ENCODE results near the gene TEX38. TPM values are rescaled to one million over a fixed set of nuclear protein-coding genes. Genes with fewer than 3 reads are reported as not detected.

Gene TEX38
- total RNA-seq, 1 experiment from 2014 or later = 0.17 TPM

DNA sequence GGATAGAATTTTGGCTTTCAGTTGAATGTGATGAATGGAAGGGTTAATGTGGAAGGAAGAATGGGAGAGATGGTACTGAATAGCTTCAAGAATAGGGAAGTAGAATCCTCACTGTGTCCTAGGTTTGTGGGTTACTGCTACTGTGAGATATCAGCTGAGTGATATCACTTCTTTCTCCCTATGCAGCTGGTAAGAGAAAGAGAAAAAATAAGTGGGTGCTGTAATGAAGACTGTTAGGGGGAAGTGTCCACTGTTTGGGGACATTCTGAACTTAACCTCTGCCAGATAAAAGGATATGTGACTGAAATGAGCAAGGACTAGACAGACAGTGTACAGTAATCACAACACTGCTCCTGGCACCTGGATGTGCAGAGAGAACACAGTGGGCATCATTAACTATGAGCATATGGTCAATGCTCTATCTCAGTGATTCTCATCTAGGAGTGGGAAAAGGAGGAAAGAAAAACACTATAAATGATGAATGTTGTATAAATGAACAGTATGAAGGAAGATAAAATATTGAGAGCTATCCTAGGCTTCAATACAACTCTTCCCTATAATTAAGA is 29.5 kb upstream of the TEX38 start:
- ATAC-seq (no peak), DNase-seq (ENCODE audit: low spot score) (no peak)
- CTCF ChIA-PET = interaction anchor here (1.1 kb wide), 2 partner anchors 24 to 236 kb away, joined by 3 read pairs; no protein-coding TSS in a partner anchor
- Mint-ChIP-seq H3K36me3 (peaks cover 6% of the 10 kb centered on the region), H3K4me3 (no peak overlapping the region), H3K9me3 (peaks cover under 1% of the 10 kb centered on the region), H3K27me3 (ENCODE audit: low read depth) (no peaks in the 10 kb centered on the region), H3K27ac (no peak overlapping the region), H3K4me1 (no peaks in the 10 kb centered on the region)
- POLR2A ChIA-PET = no interaction called here
- TF ChIP-seq TEAD1 (CRISPR knock-in tag; IDR thresholded peaks at IDR 0.05) = no peak
- TF ChIP-seq EMX1 (CRISPR knock-in tag; IDR thresholded peaks at IDR 0.05) = no peak
- TF ChIP-seq, protein P1, sequence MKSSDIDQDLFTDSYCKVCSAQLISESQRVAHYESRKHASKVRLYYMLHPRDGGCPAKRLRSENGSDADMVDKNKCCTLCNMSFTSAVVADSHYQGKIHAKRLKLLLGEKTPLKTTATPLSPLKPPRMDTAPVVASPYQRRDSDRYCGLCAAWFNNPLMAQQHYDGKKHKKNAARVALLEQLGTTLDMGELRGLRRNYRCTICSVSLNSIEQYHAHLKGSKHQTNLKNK (CRISPR knock-in tag; IDR thresholded peaks at IDR 0.05) = no peak
- TF ChIP-seq ZNF138 (CRISPR knock-in tag; conservative IDR thresholded peaks at IDR 0.05) = no peak
- no peak for TF ChIP-seq JUN (CRISPR knock-in tag; IDR thresholded peaks at IDR 0.05)

DNA sequence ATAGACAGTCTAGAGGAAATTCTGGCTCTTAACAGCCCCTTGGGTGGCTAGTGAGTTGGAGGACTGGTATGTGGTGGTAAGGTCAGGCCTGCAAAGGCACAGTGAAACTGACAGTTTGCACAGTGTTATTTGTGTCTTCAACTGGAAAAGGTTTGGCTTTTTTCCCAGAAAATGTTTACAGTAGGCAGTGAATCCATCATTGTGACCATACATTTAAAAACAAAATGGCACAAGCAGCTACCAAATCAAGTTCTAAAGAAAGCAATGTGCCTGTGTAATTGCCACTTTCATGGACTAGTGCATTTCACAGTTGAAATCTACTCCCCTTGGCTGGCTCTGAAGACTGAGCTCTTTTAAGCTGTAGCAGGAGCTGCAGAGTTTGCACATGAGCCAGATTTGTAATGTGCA is 28.3 kb upstream of the TEX38 start:
- Mint-ChIP-seq H3K4me3 (no peak overlapping the region), H3K27me3 (ENCODE audit: low read depth) (no peaks in the 10 kb centered on the region), H3K4me1 (no peaks in the 10 kb centered on the region), H3K36me3 (peaks cover 12% of the 10 kb centered on the region), H3K27ac (no peak overlapping the region), H3K9me3 (peaks cover 6% of the 10 kb centered on the region)
- ATAC-seq (no peak), DNase-seq (ENCODE audit: low spot score) (no peak)
- CTCF ChIA-PET = no interaction called here
- POLR2A ChIA-PET = no interaction called here
- no peak for TF ChIP-seq JAZF1 (CRISPR knock-in tag; IDR thresholded peaks at IDR 0.05)
- TF ChIP-seq MXD4 (CRISPR knock-in tag; IDR thresholded peaks at IDR 0.05; ENCODE audit: borderline replicate concordance) = no peak
- no peak for TF ChIP-seq ZNF396 (CRISPR knock-in tag; IDR thresholded peaks at IDR 0.05; ENCODE audit: borderline replicate concordance)
- TF ChIP-seq ATF1 (CRISPR knock-in tag; IDR thresholded peaks at IDR 0.05) = no peak
- no peak for TF ChIP-seq JUN (CRISPR knock-in tag; IDR thresholded peaks at IDR 0.05)
- TF ChIP-seq, protein P2, sequence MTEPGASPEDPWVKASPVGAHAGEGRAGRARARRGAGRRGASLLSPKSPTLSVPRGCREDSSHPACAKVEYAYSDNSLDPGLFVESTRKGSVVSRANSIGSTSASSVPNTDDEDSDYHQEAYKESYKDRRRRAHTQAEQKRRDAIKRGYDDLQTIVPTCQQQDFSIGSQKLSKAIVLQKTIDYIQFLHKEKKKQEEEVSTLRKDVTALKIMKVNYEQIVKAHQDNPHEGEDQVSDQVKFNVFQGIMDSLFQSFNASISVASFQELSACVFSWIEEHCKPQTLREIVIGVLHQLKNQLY (CRISPR knock-in tag; IDR thresholded peaks at IDR 0.05) = no peak
- no peak for TF ChIP-seq RORB (CRISPR knock-in tag; IDR thresholded peaks at IDR 0.05)

DNA sequence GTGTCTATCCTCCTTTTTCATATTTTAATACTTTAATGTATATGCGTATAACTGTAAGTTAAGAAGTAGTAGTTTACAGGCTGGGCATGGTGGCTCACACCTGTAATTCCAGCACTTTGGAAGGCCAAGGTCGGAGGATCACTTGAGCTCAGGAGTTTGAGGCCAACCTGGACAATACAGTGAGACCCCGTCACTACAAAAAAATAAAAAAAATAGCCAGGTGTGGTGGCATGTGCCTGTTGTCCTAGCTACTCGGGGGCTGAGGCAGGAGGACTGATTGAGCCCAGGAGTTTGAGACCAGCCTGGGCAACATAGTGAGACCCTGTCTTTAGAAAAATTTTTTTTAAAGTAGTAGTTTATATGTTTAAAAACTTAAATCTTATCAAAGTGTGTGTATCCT is 25.8 kb upstream of the TEX38 start:
- H3K4me3 Mint-ChIP-seq = no peak overlapping the region
- DNase-seq (ENCODE audit: low spot score) = no peak
- ChIA-PET POLR2A (no interaction called here), CTCF (interaction anchor here (1.0 kb wide), 1 partner anchor 24 kb away, joined by 3 read pairs; no protein-coding TSS in a partner anchor)
- no peak for ATAC-seq
- no peaks in the 10 kb centered on the region for H3K4me1 Mint-ChIP-seq
- no peaks in the 10 kb centered on the region for H3K27me3 Mint-ChIP-seq (ENCODE audit: low read depth)
- H3K36me3 Mint-ChIP-seq = peaks cover 33% of the 10 kb centered on the region
- H3K9me3 Mint-ChIP-seq = peaks cover 23% of the 10 kb centered on the region
- H3K27ac Mint-ChIP-seq = no peak overlapping the region
- TF ChIP-seq SOX15 (CRISPR knock-in tag; IDR thresholded peaks at IDR 0.05) (no peak), GRHL2 (CRISPR knock-in tag; IDR thresholded peaks at IDR 0.05; ENCODE audit: insufficient replicate concordance, severe bottlenecking) (no peak), CREM (CRISPR knock-in tag; IDR thresholded peaks at IDR 0.05) (no peak), RELA (CRISPR knock-in tag; IDR thresholded peaks at IDR 0.05; ENCODE audit: borderline replicate concordance) (no peak), ZNF138 (CRISPR knock-in tag; conservative IDR thresholded peaks at IDR 0.05) (no peak), ETV6 (CRISPR knock-in tag; IDR thresholded peaks at IDR 0.05) (no peak)
- TF ChIP-seq, protein P3, sequence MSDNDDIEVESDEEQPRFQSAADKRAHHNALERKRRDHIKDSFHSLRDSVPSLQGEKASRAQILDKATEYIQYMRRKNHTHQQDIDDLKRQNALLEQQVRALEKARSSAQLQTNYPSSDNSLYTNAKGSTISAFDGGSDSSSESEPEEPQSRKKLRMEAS (CRISPR knock-in tag; IDR thresholded peaks at IDR 0.05) = no peak
- TF ChIP-seq, protein P4, sequence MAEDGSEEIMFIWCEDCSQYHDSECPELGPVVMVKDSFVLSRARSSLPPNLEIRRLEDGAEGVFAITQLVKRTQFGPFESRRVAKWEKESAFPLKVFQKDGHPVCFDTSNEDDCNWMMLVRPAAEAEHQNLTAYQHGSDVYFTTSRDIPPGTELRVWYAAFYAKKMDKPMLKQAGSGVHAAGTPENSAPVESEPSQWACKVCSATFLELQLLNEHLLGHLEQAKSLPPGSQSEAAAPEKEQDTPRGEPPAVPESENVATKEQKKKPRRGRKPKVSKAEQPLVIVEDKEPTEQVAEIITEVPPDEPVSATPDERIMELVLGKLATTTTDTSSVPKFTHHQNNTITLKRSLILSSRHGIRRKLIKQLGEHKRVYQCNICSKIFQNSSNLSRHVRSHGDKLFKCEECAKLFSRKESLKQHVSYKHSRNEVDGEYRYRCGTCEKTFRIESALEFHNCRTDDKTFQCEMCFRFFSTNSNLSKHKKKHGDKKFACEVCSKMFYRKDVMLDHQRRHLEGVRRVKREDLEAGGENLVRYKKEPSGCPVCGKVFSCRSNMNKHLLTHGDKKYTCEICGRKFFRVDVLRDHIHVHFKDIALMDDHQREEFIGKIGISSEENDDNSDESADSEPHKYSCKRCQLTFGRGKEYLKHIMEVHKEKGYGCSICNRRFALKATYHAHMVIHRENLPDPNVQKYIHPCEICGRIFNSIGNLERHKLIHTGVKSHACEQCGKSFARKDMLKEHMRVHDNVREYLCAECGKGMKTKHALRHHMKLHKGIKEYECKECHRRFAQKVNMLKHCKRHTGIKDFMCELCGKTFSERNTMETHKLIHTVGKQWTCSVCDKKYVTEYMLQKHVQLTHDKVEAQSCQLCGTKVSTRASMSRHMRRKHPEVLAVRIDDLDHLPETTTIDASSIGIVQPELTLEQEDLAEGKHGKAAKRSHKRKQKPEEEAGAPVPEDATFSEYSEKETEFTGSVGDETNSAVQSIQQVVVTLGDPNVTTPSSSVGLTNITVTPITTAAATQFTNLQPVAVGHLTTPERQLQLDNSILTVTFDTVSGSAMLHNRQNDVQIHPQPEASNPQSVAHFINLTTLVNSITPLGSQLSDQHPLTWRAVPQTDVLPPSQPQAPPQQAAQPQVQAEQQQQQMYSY (CRISPR knock-in tag; IDR thresholded peaks at IDR 0.05) = no peak
- TF ChIP-seq, protein P5, sequence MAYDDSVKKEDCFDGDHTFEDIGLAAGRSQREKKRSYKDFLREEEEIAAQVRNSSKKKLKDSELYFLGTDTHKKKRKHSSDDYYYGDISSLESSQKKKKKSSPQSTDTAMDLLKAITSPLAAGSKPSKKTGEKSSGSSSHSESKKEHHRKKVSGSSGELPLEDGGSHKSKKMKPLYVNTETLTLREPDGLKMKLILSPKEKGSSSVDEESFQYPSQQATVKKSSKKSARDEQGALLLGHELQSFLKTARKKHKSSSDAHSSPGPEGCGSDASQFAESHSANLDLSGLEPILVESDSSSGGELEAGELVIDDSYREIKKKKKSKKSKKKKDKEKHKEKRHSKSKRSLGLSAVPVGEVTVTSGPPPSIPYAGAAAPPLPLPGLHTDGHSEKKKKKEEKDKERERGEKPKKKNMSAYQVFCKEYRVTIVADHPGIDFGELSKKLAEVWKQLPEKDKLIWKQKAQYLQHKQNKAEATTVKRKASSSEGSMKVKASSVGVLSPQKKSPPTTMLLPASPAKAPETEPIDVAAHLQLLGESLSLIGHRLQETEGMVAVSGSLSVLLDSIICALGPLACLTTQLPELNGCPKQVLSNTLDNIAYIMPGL (CRISPR knock-in tag; IDR thresholded peaks at IDR 0.05) = no peak

Data from WTC11 (cell line).